GM12801 (cell line): ENCODE data around the gene ITPRIPL2.

Source experiments
- CTCF ChIP-seq: IDR thresholded peaks from one replicate; pipeline ENCODE4 v1.5.1; 2011; ENCODE audit warnings: control low read depth; ENCODE audit not compliant: insufficient read length; ENCODE audit errors: extremely low read depth

ITPRIPL2 gene

GRCh38 chr16:19086322-19087199 lies 27.2 kb upstream of the ITPRIPL2 start:
- TF ChIP-seq CTCF: no peak

GRCh38 chr16:19088341-19088916 lies 25.3 kb upstream of the ITPRIPL2 start:
- no peak for TF ChIP-seq CTCF

- TF ChIP-seq CTCF: no peak
Measured at GRCh38 chr16:19089410-19089955, 24.3 kb upstream of the ITPRIPL2 start.

- no peak for TF ChIP-seq CTCF
Measured at GRCh38 chr16:19090916-19091315, 22.8 kb upstream of the ITPRIPL2 start.

GRCh38 chr16:19092653-19093410 lies 20.9 kb upstream of the ITPRIPL2 start:
- no peak for TF ChIP-seq CTCF

- TF ChIP-seq CTCF: no peak
Measured at GRCh38 chr16:19093631-19094541, 19.9 kb upstream of the ITPRIPL2 start.
